ENCODE results near the gene CYB5R2.

CYB5R2 gene

DNA sequence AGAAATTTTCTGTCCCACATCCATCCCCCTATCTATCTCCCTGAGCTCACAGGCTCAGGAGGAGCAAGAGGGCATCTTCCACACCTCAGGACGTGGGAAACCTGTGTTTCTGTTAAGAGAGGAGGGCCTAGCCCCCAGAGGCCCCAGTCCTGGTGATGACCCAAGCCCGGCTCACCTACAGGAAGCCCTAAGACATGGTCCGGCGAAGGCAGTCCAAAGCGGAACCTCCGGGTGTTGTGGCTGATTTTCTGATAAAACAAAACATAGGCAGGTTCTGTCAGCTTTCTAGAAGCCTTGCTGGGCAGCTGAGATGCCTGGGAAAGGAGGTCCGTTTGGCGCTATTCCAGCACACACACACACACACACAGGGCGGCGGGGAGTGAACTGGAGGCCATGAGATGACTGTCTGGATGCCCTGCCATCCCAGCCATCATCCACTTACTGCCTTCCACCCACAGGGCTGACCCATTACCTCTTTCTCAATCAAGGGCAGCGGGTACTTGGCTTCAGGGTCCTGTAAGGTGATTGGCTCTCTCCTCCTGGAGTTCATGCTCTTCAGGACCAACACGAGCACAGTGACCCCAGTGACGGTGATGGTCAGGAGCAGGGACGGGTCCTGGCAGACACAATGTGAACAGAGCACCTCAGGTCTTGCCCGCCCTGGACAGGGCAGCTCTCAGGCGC lies 882 bp downstream of the CYB5R2 start:
- TF ChIP-seq TAF1 (IDR thresholded peaks at IDR 0.05; ENCODE audit: low read depth): no peak
- TF ChIP-seq, protein P1, sequence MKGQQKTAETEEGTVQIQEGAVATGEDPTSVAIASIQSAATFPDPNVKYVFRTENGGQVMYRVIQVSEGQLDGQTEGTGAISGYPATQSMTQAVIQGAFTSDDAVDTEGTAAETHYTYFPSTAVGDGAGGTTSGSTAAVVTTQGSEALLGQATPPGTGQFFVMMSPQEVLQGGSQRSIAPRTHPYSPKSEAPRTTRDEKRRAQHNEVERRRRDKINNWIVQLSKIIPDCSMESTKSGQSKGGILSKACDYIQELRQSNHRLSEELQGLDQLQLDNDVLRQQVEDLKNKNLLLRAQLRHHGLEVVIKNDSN (IDR thresholded peaks at IDR 0.05): no peak
- TF ChIP-seq TEAD4 (IDR thresholded peaks at IDR 0.05): no peak
- no peak for TF ChIP-seq EP300 (IDR thresholded peaks at IDR 0.05; ENCODE audit: borderline replicate concordance)
- TF ChIP-seq CREB1 (IDR thresholded peaks at IDR 0.05; ENCODE audit: low read depth): no peak
- TF ChIP-seq FOXM1 (IDR thresholded peaks at IDR 0.05; ENCODE audit: borderline replicate concordance, low read depth): no peak

DNA sequence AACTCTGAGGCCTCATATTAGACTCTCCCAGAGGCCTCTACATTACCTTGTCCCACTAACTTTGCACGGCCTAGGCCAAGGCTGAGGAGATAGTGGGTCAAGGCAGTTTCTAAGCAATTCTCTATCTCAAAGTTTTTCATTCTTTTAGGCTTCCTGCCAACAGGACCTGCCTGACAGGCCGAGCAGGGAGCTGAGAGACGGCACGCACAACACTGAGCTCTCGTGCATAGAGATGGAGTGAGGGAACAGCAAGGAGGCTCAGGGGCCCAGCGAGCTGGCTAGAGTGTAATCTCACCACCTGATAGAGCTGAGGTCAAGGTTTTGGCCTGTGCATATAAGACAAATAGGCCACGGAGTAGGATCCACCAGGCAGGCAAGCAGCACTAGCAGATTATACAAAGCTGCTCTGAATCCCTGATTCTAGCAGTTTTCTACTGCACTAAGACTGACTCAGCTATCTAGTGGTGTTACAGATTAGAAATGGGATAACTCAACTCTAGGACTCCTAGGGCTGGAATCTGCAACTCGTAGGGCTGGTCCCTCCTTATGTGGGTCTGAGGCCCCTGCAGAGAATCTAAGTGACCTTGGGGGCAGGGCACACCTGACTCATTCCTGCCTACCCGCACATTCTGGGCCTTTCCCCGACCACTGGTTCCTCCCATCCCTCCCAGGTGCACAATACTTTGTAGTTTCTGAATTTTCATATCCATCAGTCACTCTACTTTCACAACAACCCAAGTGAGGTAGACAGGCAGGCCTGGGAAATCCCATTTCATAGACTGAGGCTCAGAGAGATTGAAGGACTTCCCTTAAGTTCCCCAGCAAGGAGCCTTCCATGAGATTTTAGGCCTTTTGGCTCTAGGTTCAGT lies 1.7 kb downstream of the CYB5R2 start:
- TF ChIP-seq NFIC (IDR thresholded peaks at IDR 0.05): peak; percentile 50
- TF ChIP-seq, protein P2, sequence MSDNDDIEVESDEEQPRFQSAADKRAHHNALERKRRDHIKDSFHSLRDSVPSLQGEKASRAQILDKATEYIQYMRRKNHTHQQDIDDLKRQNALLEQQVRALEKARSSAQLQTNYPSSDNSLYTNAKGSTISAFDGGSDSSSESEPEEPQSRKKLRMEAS (IDR thresholded peaks at IDR 0.05): no peak

DNA sequence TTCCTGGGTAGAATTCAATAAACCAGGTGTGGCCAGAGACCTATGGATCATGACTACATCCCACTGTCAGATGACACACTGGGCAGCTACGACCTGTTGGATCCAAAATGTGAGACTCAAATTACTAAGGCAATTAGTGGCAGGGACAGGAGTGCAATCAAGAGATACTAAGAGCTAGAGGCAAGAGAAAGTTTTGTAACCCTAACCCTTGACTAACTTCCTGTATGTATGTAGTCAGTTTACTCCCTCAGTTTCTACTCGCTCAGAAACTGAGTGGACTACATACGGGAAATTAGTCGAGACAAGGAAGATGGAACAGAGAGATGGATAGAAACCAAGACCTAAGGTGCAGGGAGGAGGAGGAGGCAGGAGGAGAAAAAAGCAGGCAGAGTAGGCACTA lies 2.7 kb downstream of the CYB5R2 start:
- TF ChIP-seq TAF1 (IDR thresholded peaks at IDR 0.05; ENCODE audit: low read depth): no peak
- no peak for TF ChIP-seq NFIC (IDR thresholded peaks at IDR 0.05)
- TF ChIP-seq, protein P2 (IDR thresholded peaks at IDR 0.05): no peak
- TF ChIP-seq, protein P3, sequence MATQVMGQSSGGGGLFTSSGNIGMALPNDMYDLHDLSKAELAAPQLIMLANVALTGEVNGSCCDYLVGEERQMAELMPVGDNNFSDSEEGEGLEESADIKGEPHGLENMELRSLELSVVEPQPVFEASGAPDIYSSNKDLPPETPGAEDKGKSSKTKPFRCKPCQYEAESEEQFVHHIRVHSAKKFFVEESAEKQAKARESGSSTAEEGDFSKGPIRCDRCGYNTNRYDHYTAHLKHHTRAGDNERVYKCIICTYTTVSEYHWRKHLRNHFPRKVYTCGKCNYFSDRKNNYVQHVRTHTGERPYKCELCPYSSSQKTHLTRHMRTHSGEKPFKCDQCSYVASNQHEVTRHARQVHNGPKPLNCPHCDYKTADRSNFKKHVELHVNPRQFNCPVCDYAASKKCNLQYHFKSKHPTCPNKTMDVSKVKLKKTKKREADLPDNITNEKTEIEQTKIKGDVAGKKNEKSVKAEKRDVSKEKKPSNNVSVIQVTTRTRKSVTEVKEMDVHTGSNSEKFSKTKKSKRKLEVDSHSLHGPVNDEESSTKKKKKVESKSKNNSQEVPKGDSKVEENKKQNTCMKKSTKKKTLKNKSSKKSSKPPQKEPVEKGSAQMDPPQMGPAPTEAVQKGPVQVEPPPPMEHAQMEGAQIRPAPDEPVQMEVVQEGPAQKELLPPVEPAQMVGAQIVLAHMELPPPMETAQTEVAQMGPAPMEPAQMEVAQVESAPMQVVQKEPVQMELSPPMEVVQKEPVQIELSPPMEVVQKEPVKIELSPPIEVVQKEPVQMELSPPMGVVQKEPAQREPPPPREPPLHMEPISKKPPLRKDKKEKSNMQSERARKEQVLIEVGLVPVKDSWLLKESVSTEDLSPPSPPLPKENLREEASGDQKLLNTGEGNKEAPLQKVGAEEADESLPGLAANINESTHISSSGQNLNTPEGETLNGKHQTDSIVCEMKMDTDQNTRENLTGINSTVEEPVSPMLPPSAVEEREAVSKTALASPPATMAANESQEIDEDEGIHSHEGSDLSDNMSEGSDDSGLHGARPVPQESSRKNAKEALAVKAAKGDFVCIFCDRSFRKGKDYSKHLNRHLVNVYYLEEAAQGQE (IDR thresholded peaks at IDR 0.05; ENCODE audit: low read depth): no peak
- no peak for TF ChIP-seq TEAD4 (IDR thresholded peaks at IDR 0.05)
- TF ChIP-seq ZBTB7A (IDR thresholded peaks at IDR 0.05; ENCODE audit: low read depth): no peak

DNA sequence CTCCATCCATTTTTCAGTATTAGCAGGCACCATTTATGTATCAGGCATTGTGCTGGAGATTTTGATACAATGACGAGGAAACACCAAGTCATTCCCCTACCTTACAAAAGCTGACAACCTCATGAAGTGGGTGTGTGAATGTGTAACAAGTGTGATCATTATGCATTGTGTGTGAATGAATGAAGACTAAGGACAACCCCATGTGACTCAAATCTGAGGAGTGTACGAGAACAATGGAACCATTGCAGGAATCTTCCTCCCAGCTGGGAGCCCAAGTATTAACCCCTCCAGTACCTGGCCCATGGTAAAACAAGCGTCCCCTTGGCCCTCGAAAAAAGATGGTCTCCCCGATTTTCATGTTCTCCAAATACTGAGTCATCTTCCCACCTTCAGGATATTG lies 4.4 kb downstream of the CYB5R2 start:
- TF ChIP-seq TCF12 (IDR thresholded peaks at IDR 0.05; ENCODE audit: low read depth): 0 out of 2 replicates have a peak, but pooled peaks have one; percentile 17
- TF ChIP-seq, protein P1 (IDR thresholded peaks at IDR 0.05): peak; percentile 39; the same call in 1 of the 2 replicates
- TF ChIP-seq YY1 (IDR thresholded peaks at IDR 0.05; ENCODE audit: low read depth): no peak
- TF ChIP-seq TAF1 (IDR thresholded peaks at IDR 0.05; ENCODE audit: low read depth): no peak
- no peak for TF ChIP-seq ZBTB7A (IDR thresholded peaks at IDR 0.05; ENCODE audit: low read depth)
- no peak for TF ChIP-seq NFIC (IDR thresholded peaks at IDR 0.05)
- no peak for TF ChIP-seq EGR1 (IDR thresholded peaks at IDR 0.05)
- peak; percentile 36; the same call in 1 of the 2 replicates for TF ChIP-seq TEAD4 (IDR thresholded peaks at IDR 0.05)
- TF ChIP-seq EP300 (IDR thresholded peaks at IDR 0.05; ENCODE audit: borderline replicate concordance): no peak

DNA sequence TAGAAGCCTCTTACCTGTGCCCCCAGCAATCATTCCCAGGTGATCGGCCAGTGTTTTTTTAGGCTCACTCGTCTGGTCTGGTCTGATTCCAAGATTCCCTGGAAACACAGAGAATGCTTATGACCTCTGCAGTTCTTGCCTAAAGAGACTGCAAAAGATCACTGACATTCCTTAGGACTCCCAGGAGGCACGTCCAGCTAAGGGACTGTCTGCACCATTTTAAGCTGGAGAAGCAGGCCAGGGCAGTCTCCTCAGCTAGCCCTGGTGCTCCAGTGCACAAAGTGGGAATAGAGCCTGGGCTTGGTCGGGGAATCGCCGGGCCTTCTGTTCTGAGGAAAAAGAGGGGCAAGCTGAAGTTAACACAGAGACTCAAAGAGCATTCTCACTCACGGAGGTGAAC lies 4.8 kb downstream of the CYB5R2 start:
- TF ChIP-seq RAD21 (IDR thresholded peaks at IDR 0.05; ENCODE audit: low read depth) (no peak), TCF12 (IDR thresholded peaks at IDR 0.05; ENCODE audit: low read depth) (no peak), EGR1 (IDR thresholded peaks at IDR 0.05) (no peak), FOXM1 (IDR thresholded peaks at IDR 0.05; ENCODE audit: borderline replicate concordance, low read depth) (no peak), TEAD4 (IDR thresholded peaks at IDR 0.05) (no peak), CREB1 (IDR thresholded peaks at IDR 0.05; ENCODE audit: low read depth) (no peak), EP300 (IDR thresholded peaks at IDR 0.05; ENCODE audit: borderline replicate concordance) (no peak), TAF1 (IDR thresholded peaks at IDR 0.05; ENCODE audit: low read depth) (no peak), ZBTB7A (IDR thresholded peaks at IDR 0.05; ENCODE audit: low read depth) (no peak), NFIC (IDR thresholded peaks at IDR 0.05) (no peak), YY1 (IDR thresholded peaks at IDR 0.05; ENCODE audit: low read depth) (no peak), CEBPB (IDR thresholded peaks at IDR 0.05) (no peak)
- TF ChIP-seq, protein P2 (IDR thresholded peaks at IDR 0.05): no peak
- TF ChIP-seq, protein P3 (IDR thresholded peaks at IDR 0.05; ENCODE audit: low read depth): no peak
- TF ChIP-seq, protein P1 (IDR thresholded peaks at IDR 0.05): no peak
